MM.1S (cell line): ENCODE results near the gene MEP1A.
"Not testable (repeated sequence)": the region's sequence is repeated elsewhere in the genome, so short reads cannot be mapped to it uniquely, and the experiment has no call there.

Source experiments
- DNase-seq: peaks from one replicate; pipeline ENCODE4 v3.0.0-alpha.2; 2015
- H2AFZ ChIP-seq: fragments of 300-600 bp; sonication (generic); 2 replicates; pipeline ENCODE4 v1.6.0; 2016; ENCODE audit warnings: antibody characterized with exemption, low read length
- H3F3A ChIP-seq: fragments of 300-600 bp; sonication (generic); 2 replicates; pipeline ENCODE4 v1.6.1; 2016; ENCODE audit warnings: mild to moderate bottlenecking, antibody characterized with exemption, low read length, moderate library complexity, mixed read lengths; ENCODE audit not compliant: insufficient read depth
- H3K27ac ChIP-seq: fragments of 300-600 bp; sonication (generic); 2 replicates; pipeline ENCODE4 v1.5.1; 2016; ENCODE audit warnings: mild to moderate bottlenecking, low read length
- H3K27me3 ChIP-seq: fragments of 300-600 bp; sonication (generic); replicated peaks from 2 replicates; pipeline ENCODE4 v1.6.0; 2016; ENCODE audit warnings: low read length; ENCODE audit not compliant: insufficient read depth
- H3K36me3 ChIP-seq: fragments of 300-600 bp; sonication (generic); replicated peaks from 2 replicates; pipeline ENCODE4 v1.6.1; 2016; ENCODE audit warnings: mild to moderate bottlenecking, low read length, mixed read lengths; ENCODE audit not compliant: insufficient read depth
- H3K4me1 ChIP-seq: fragments of 300-600 bp; sonication (generic); 2 replicates; pipeline ENCODE4 v1.6.1; 2016; ENCODE audit warnings: low read length, mixed read lengths
- H3K4me2 ChIP-seq: fragments of 300-600 bp; sonication (generic); 2 replicates; pipeline ENCODE4 v1.6.0; 2016; ENCODE audit warnings: low read depth, low read length
- H3K4me3 ChIP-seq: fragments of 300-600 bp; sonication (generic); 2 replicates; pipeline ENCODE4 v1.5.1; 2016; ENCODE audit warnings: low read length, mixed read lengths
- H3K79me2 ChIP-seq: fragments of 300-600 bp; sonication (generic); 2 replicates; pipeline ENCODE4 v1.6.1; 2016; ENCODE audit warnings: mixed run types, low read length, mixed read lengths
- H3K9ac ChIP-seq: fragments of 300-600 bp; sonication (generic); 2 replicates; pipeline ENCODE4 v1.6.1; 2016; ENCODE audit warnings: low read length, mixed read lengths
- H3K9me2 ChIP-seq: fragments of 300-600 bp; sonication (generic); replicated peaks from 2 replicates; pipeline ENCODE4 v1.6.1; 2016; ENCODE audit warnings: mild to moderate bottlenecking, low read length, mixed read lengths; ENCODE audit not compliant: insufficient read depth
- H3K9me3 ChIP-seq: fragments of 300-600 bp; sonication (generic); replicated peaks from 2 replicates; pipeline ENCODE4 v1.6.1; 2016; ENCODE audit warnings: mild to moderate bottlenecking, low read length, mixed read lengths; ENCODE audit not compliant: insufficient read depth
- H4K20me1 ChIP-seq: fragments of 300-600 bp; sonication (generic); 2 replicates; pipeline ENCODE4 v1.6.1; 2016; ENCODE audit warnings: mild to moderate bottlenecking, low read length, moderate library complexity, mixed read lengths; ENCODE audit not compliant: insufficient read depth
- CTCF ChIP-seq: fragments of 300-600 bp; sonication (generic); IDR thresholded peaks from 2 replicates; pipeline ENCODE4 v1.5.1; 2016; ENCODE audit warnings: antibody characterized with exemption, low read length, mixed read lengths
- EZH2 ChIP-seq: fragments of 300-600 bp; sonication (generic); optimal IDR thresholded peaks from 2 replicates; pipeline ENCODE3; 2017; ENCODE audit warnings: low read depth, mild to moderate bottlenecking, antibody characterized with exemption, low read length, mixed read lengths
- EZH2phosphoT487 ChIP-seq: fragments of 300-600 bp; sonication (generic); IDR thresholded peaks from 2 replicates; pipeline ENCODE4 v1.6.1; 2018; ENCODE audit warnings: antibody characterized with exemption, low read length

The MEP1A gene, protein sequence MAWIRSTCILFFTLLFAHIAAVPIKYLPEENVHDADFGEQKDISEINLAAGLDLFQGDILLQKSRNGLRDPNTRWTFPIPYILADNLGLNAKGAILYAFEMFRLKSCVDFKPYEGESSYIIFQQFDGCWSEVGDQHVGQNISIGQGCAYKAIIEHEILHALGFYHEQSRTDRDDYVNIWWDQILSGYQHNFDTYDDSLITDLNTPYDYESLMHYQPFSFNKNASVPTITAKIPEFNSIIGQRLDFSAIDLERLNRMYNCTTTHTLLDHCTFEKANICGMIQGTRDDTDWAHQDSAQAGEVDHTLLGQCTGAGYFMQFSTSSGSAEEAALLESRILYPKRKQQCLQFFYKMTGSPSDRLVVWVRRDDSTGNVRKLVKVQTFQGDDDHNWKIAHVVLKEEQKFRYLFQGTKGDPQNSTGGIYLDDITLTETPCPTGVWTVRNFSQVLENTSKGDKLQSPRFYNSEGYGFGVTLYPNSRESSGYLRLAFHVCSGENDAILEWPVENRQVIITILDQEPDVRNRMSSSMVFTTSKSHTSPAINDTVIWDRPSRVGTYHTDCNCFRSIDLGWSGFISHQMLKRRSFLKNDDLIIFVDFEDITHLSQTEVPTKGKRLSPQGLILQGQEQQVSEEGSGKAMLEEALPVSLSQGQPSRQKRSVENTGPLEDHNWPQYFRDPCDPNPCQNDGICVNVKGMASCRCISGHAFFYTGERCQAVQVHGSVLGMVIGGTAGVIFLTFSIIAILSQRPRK

GRCh38 chr6:46793138-46793537 lies at the start of gene MEP1A:
MEP1A (plus strand) TSS chr6:46793389; CDS start chr6:46793399, 10 bp downstream.
- no peak for DNase-seq
- Histone ChIP-seq H3K27me3 (no peaks in the 10 kb centered on the region), H3K4me2 (no peak within 1 kb of the TSS), H3K36me3 (no peaks in the 10 kb centered on the region), H3K9me2 (no peaks in the 10 kb centered on the region), H4K20me1 (no peaks in the 10 kb centered on the region), H3K4me3 (no peak within 1 kb of the TSS), H3K27ac (no peak within 1 kb of the TSS), H3K9ac (no peak within 1 kb of the TSS), H3K4me1 (no peaks in the 10 kb centered on the region), H2AFZ (no peak within 1 kb of the TSS), H3F3A (no peaks in the 10 kb centered on the region), H3K79me2 (no peaks in the 10 kb centered on the region), H3K9me3 (no peaks in the 10 kb centered on the region)
- TF ChIP-seq EZH2phosphoT487 (no peak), CTCF (no peak), EZH2 (no peak)

- H3K27ac ChIP-seq = no peak overlapping the region
- H3K79me2 ChIP-seq = no peaks in the 10 kb centered on the region
- no peak overlapping the region for H3K9ac ChIP-seq
- no peaks in the 10 kb centered on the region for H3K9me2 ChIP-seq
- no peak overlapping the region for H3K4me2 ChIP-seq
- no peaks in the 10 kb centered on the region for H4K20me1 ChIP-seq
- no peak overlapping the region for H3K4me3 ChIP-seq
- DNase-seq = no peak
- H3K4me1 ChIP-seq = no peaks in the 10 kb centered on the region
- no peaks in the 10 kb centered on the region for H3K27me3 ChIP-seq
- H3K36me3 ChIP-seq = no peaks in the 10 kb centered on the region
- no peaks in the 10 kb centered on the region for H3K9me3 ChIP-seq
- no peak for TF ChIP-seq EZH2phosphoT487
- TF ChIP-seq EZH2 = no peak
- TF ChIP-seq CTCF = no peak
- no peaks in the 10 kb centered on the region for H3F3A ChIP-seq
- H2AFZ ChIP-seq = no peak overlapping the region
Measured at GRCh38 chr6:46743425-46744158, 49.6 kb upstream of the MEP1A start.

DNA sequence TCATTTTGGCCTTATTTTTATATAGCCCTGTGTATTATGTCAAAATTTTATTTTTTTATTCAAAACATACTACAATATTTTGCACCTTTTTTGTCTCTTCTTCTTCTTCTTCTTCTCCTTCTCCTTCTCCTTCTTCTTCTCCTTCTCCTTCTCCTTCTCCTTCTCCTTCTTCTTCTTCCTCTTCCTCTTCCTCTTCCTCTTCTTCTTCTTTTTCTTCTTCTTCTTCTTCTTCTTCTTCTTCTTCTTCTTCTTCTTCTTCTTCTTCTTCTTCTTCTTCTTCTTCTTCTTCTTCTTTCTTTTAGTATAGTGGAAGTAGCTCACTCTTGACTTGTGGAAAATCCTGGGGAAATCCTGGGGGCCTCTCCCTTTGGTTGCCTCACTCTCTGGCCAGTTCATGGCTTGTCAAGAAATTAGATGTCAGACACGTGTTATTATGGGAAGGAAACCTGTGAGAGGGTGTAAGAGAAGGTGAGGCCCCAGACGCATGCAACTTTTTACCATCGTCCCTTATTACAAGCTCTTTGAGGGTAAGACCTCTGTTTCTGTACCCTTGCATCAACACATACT lies 48.9 kb upstream of the MEP1A start:
- H3K9ac ChIP-seq, H3K27me3 ChIP-seq, H3K36me3 ChIP-seq, H3F3A ChIP-seq, H3K4me2 ChIP-seq, H4K20me1 ChIP-seq, H2AFZ ChIP-seq, H3K9me2 ChIP-seq, DNase-seq, H3K4me1 ChIP-seq, H3K9me3 ChIP-seq, H3K79me2 ChIP-seq, H3K4me3 ChIP-seq, H3K27ac ChIP-seq: not testable (repeated sequence)
